ENCODE data around the gene MYRIP. TPM values are rescaled to one million over a fixed set of nuclear protein-coding genes. Genes with fewer than 3 reads are reported as not detected.

Gene MYRIP
- total RNA-seq, 1 donor = not detected

- TF ChIP-seq, protein P1, sequence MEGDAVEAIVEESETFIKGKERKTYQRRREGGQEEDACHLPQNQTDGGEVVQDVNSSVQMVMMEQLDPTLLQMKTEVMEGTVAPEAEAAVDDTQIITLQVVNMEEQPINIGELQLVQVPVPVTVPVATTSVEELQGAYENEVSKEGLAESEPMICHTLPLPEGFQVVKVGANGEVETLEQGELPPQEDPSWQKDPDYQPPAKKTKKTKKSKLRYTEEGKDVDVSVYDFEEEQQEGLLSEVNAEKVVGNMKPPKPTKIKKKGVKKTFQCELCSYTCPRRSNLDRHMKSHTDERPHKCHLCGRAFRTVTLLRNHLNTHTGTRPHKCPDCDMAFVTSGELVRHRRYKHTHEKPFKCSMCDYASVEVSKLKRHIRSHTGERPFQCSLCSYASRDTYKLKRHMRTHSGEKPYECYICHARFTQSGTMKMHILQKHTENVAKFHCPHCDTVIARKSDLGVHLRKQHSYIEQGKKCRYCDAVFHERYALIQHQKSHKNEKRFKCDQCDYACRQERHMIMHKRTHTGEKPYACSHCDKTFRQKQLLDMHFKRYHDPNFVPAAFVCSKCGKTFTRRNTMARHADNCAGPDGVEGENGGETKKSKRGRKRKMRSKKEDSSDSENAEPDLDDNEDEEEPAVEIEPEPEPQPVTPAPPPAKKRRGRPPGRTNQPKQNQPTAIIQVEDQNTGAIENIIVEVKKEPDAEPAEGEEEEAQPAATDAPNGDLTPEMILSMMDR (IDR thresholded peaks at IDR 0.05; ENCODE audit: insufficient read depth, low read depth, low read length) = no peak
- no peak overlapping the region for H3K4me3 ChIP-seq (ENCODE audit: low read depth, low read length)
- DNase-seq (ENCODE audit: low read depth) = no peak
These were observed 357.6 kb downstream of the MYRIP start for GRCh38 chr3:40166997-40167396.

DNA sequence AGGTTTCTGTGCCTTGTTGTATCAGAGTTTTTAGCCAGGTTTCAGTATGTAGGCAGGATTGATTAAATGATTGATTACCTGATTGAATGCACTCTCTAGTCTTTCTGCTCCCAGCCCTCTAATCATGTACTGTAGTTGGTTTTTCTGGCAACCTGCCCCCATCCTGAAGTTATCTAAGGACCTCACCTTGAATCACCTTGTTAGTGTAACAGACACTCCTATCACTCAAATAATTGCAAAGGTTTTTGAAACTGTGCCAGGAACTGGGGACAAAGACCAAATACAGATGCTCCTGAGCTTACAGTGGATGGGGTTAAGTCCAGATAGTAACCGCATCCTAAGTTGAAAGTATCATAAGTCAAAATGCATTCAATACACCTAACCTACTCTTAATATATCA, 358.5 kb downstream of the MYRIP start:
- H3K4me3 ChIP-seq (ENCODE audit: low read depth, low read length) = no peak overlapping the region
- no peak for DNase-seq (ENCODE audit: low read depth)
- TF ChIP-seq, protein P1 (IDR thresholded peaks at IDR 0.05; ENCODE audit: insufficient read depth, low read depth, low read length) = no peak

- DNase-seq (ENCODE audit: low read depth) = no peak
- no peak overlapping the region for H3K4me3 ChIP-seq (ENCODE audit: low read depth, low read length)
- TF ChIP-seq, protein P1 (IDR thresholded peaks at IDR 0.05; ENCODE audit: insufficient read depth, low read depth, low read length) = no peak
These were observed 360.6 kb downstream of the MYRIP start for GRCh38 chr3:40169983-40170382.

DNA sequence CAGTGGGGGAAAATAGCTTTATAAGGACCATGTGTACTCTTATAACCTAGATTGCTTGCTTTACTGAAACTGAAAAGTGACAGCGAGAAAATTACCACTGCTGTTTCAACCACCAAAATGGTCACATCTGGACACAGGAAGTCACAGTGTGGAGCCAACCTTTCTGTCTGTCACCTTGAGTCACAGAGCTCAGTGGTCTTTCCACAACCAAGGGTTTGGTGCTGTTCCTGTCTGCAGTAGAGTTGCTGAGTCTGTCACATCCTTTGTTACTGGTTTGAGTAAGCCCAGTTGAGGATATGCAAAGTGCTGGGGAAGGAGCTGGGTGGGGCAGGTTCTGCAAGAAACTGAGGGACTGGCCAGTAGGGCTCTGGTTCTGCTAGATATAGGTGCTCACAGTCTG, 361.0 kb downstream of the MYRIP start:
- TF ChIP-seq, protein P1 (IDR thresholded peaks at IDR 0.05; ENCODE audit: insufficient read depth, low read depth, low read length) = no peak
- no peak for DNase-seq (ENCODE audit: low read depth)
- H3K4me3 ChIP-seq (ENCODE audit: low read depth, low read length) = no peak overlapping the region

GRCh38 chr3:40172560-40172959, 363.2 kb downstream of the MYRIP start:
- TF ChIP-seq, protein P1 (IDR thresholded peaks at IDR 0.05; ENCODE audit: insufficient read depth, low read depth, low read length) = no peak
- no peak for DNase-seq (ENCODE audit: low read depth)
- H3K4me3 ChIP-seq (ENCODE audit: low read depth, low read length) = no peak overlapping the region

DNA sequence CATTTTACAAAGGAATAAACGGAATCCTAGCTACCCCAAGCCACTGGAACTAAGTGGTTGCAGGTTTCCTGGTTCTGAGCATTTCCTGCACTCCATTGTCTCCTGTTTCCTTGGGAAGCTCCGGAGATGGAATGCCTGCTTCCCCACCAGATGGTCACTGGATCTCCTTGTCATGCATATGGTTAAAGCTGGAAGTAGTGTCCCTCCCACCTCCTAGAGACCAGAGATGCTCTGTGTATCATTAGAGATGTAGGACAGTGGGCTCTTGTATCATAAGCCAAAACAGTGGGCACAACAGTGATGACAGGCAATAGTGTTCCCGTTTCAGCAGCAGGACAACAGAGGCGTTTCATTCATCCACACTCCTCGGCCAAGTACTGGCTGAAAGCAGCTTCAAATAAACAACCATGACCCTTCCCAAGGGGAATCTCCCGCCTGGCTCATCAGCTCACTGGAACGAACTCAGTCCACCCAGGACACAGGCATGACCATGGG, 363.9 kb downstream of the MYRIP start:
- H3K4me3 ChIP-seq (ENCODE audit: low read depth, low read length) = no peak overlapping the region
- DNase-seq (ENCODE audit: low read depth) = no peak

More for the DNA sequence above, 363.9 kb downstream of the MYRIP start:
- TF ChIP-seq, protein P1 (IDR thresholded peaks at IDR 0.05; ENCODE audit: insufficient read depth, low read depth, low read length) = no peak

All from fibroblast of villous mesenchyme (primary cell).